Upper lobe of left lung (tissue), 4 donors: ENCODE results near the gene JMJD6.

Experiments
- EP300 ChIP-seq, 4 donors: sonication (generic); formaldehyde crosslinking; IDR thresholded peaks; one replicate each; pipeline ENCODE4 v1.5.1; 2017; ENCODE audit warnings: antibody characterized with exemption in 4 of 4, control low read depth in 2 of 4
- POLR2AphosphoS5 ChIP-seq, 2 donors: sonication (generic); formaldehyde crosslinking; IDR thresholded peaks; one replicate each; pipeline ENCODE4 v1.5.1; 2017; ENCODE audit warnings: antibody characterized with exemption in 2 of 2
- TF ChIP-seq, protein P1 (sequence below), 6 experiments: fragments of 450-650 bp in 4 of 6; fragments of 200-600 bp in 2 of 6; sonication (generic) in 2 of 6; IDR thresholded peaks; one replicate each; pipeline ENCODE4 v1.5.1; 2016 to 2019; ENCODE audit warnings: antibody characterized with exemption in 6 of 6

- TF ChIP-seq, protein P1, sequence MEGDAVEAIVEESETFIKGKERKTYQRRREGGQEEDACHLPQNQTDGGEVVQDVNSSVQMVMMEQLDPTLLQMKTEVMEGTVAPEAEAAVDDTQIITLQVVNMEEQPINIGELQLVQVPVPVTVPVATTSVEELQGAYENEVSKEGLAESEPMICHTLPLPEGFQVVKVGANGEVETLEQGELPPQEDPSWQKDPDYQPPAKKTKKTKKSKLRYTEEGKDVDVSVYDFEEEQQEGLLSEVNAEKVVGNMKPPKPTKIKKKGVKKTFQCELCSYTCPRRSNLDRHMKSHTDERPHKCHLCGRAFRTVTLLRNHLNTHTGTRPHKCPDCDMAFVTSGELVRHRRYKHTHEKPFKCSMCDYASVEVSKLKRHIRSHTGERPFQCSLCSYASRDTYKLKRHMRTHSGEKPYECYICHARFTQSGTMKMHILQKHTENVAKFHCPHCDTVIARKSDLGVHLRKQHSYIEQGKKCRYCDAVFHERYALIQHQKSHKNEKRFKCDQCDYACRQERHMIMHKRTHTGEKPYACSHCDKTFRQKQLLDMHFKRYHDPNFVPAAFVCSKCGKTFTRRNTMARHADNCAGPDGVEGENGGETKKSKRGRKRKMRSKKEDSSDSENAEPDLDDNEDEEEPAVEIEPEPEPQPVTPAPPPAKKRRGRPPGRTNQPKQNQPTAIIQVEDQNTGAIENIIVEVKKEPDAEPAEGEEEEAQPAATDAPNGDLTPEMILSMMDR (IDR thresholded peaks at IDR 0.05): no peak
- no peak for TF ChIP-seq EP300 (IDR thresholded peaks at IDR 0.05)
- no peak for TF ChIP-seq POLR2AphosphoS5 (IDR thresholded peaks at IDR 0.05)
Observed at GRCh38 chr17:76683921-76684745, 42.3 kb downstream of the JMJD6 start.
